ENCODE measurements around the gene MARK3.

MARK3 gene

DNA sequence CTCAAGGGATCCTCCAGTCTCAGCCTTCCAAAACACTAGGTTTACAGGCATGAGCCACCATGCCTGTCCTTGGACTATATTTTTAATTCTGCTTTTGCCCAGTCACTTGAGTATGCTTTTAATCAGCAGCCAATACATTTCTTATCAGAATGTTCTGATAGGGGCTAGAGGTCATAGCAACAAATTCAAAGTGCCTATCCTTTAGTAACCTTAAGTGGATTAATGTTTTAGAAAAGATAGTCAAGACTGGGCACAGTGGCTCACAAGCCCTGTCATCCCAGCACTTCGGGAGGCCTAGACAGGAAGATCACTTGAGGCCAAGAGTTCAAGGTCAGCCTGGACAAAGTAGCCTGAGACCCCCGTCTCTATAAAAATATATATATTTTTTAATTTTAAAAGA lies 100.3 kb downstream of the MARK3 start:
- H3K4me3 ChIP-seq (ENCODE audit: low read depth, low read length) = no peak overlapping the region

DNA sequence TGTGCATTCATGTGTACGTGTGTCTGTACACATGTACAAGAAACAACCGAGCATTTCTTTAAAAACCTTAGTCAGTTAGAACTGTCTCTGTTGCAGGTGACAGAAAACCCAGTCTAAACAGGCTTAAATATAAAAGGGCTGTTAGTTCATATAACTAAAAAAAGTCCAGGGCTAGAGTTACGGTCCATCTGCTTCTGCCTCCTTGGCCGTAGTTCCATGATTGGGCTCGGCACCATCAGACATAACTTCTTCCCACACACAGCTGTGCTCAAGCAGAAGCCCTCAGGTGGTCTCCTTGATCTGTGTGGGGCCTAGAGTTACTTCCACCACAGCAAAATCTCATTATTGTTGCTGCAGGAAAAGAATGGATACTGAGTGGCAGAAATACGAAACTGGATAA lies 102.9 kb downstream of the MARK3 start:
- no peak overlapping the region for H3K4me3 ChIP-seq (ENCODE audit: low read depth, low read length)

GRCh38 chr14:103488960-103489359 lies 103.7 kb downstream of the MARK3 start:
- no peak overlapping the region for H3K4me3 ChIP-seq (ENCODE audit: low read depth, low read length)

GRCh38 chr14:103489621-103490020 lies 104.4 kb downstream of the MARK3 start:
- H3K4me3 ChIP-seq (ENCODE audit: low read depth, low read length) = no peak overlapping the region

- no peak overlapping the region for H3K4me3 ChIP-seq (ENCODE audit: low read depth, low read length)
These were observed 106.5 kb downstream of the MARK3 start for GRCh38 chr14:103491691-103492090.

GRCh38 chr14:103492156-103492925 lies 107.1 kb downstream of the MARK3 start:
- no peak overlapping the region for H3K4me3 ChIP-seq (ENCODE audit: low read depth, low read length)

DNA sequence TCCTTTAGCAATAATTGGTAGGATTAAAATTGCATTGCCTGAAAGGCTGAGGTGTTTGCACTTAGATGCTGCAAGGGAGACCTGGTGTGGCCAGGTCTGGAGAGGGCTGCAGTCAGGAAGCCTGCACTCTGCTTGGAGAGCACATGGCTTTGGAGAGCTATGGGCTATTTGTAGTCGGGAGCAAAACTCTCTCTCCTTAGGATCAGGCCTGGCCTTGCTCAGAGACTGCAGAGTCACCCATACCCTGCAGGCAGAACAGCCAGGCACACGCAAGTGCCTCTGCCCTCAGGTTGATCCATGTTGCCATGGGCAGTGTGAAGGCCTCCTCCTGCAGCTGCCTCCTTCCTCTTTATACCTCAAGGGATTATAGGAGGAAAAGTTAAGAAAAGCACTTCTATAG lies 110.6 kb downstream of the MARK3 start:
- H3K4me3 ChIP-seq (ENCODE audit: low read depth, low read length) = no peak overlapping the region

DNA sequence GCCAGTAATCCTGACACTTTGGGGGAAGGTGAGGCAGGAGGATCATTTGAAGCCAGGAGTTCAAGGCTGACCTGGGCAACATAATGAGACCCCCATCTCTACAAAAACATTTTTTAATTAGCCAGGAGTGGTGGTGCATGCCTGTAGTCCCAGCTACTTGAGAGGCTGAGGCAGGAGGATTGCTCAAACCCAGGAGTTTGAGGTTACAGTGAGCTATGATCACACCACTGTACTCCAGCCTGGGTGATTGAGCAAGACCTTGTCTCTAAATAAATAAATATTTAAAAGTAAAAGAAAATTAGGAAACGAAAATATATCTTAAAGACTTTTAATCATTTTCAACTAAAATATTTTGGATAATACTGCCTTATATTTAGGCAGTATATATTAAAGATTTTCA lies 111.6 kb downstream of the MARK3 start:
- no peak overlapping the region for H3K4me3 ChIP-seq (ENCODE audit: low read depth, low read length)

DNA sequence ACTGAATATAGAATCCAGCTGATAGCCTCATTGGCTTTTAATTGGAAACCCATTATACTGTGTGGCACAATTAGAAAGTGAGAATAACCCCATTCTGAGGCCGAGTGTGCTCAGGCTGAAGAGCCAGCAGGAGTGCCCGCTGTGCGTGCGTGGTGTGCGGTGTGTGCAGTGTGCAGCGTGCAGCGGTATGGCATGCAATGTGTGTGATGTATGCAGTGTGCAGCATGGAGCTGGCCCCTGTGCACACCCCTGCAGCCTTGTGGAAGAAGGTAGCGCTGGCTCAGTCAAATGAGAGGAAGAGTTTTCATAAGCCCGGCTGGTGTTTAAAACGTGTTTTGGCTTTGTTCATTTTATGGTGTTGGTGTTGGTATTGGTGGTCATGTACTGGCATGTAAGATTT lies 114.5 kb downstream of the MARK3 start:
- no peak overlapping the region for H3K4me3 ChIP-seq (ENCODE audit: low read depth, low read length)

GRCh38 chr14:103500148-103500990 lies 115.2 kb downstream of the MARK3 start:
- no peak overlapping the region for H3K4me3 ChIP-seq (ENCODE audit: low read depth, low read length)

GRCh38 chr14:103501041-103501870 lies 116.0 kb downstream of the MARK3 start:
- H3K4me3 ChIP-seq (ENCODE audit: low read depth, low read length) = no peak overlapping the region

GRCh38 chr14:103501921-103502669 lies 116.9 kb downstream of the MARK3 start:
- no peak overlapping the region for H3K4me3 ChIP-seq (ENCODE audit: low read depth, low read length)

DNA sequence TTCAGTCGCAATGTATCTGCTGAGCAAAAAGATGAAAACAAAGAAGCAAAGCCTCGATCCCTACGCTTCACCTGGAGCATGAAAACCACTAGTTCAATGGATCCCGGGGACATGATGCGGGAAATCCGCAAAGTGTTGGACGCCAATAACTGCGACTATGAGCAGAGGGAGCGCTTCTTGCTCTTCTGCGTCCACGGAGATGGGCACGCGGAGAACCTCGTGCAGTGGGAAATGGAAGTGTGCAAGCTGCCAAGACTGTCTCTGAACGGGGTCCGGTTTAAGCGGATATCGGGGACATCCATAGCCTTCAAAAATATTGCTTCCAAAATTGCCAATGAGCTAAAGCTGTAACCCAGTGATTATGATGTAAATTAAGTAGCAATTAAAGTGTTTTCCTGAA lies 117.7 kb downstream of the MARK3 start:
- H3K4me3 ChIP-seq (ENCODE audit: low read depth, low read length) = no peak overlapping the region

DNA sequence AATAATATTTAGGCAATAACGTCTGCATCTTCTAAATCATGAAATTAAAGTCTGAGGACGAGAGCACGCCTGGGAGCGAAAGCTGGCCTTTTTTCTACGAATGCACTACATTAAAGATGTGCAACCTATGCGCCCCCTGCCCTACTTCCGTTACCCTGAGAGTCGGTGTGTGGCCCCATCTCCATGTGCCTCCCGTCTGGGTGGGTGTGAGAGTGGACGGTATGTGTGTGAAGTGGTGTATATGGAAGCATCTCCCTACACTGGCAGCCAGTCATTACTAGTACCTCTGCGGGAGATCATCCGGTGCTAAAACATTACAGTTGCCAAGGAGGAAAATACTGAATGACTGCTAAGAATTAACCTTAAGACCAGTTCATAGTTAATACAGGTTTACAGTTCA lies 118.1 kb downstream of the MARK3 start:
- no peak overlapping the region for H3K4me3 ChIP-seq (ENCODE audit: low read depth, low read length)

DNA sequence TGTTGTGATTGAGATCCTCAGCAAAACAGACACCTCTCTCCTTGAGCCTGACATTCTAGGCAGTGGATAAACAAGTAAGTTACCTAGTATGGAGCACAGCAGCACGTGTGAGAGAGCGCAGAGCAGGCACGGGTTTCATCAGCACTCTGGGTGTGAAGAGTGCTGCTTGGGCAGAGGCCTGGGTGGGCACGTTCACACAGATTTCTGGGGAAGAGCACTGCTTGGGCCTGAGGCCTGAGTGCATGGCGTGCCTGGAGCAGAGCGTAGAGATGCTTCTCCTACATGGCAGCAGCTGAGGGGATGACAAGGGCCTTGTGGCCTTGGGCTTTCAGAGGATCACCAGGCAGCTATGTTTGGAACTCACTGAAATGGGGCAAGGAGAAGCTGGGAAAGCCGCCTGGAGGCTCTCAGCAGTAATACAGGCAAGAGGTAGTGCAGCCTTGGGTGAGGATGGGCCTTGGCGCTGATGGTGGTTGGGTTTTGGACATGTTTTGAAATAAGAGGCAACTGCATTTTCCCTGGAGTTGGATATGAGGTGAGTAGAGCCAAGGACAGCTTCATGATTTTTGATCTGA lies 119.9 kb downstream of the MARK3 start:
- no peak overlapping the region for H3K4me3 ChIP-seq (ENCODE audit: low read depth, low read length)

DNA sequence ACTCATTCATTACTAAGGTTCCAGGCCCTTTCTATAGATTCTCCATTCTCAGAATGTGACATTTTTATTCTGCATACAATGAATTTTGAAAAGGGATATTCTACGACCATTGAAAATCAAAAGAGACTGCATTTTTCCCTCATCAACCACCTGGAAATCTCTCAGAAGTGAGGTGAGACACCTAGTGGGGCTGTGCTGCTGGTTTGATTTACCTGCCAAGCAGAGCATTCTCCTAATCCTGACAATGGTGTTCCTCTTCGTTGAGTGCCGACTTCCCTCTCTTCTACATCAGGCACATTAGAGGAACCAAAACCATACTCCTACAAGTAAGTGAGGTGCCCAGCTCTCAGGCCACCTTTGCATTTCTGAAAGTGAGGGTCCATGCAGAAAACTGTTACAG lies 122.5 kb downstream of the MARK3 start:
- H3K4me3 ChIP-seq (ENCODE audit: low read depth, low read length) = no peak overlapping the region

DNA sequence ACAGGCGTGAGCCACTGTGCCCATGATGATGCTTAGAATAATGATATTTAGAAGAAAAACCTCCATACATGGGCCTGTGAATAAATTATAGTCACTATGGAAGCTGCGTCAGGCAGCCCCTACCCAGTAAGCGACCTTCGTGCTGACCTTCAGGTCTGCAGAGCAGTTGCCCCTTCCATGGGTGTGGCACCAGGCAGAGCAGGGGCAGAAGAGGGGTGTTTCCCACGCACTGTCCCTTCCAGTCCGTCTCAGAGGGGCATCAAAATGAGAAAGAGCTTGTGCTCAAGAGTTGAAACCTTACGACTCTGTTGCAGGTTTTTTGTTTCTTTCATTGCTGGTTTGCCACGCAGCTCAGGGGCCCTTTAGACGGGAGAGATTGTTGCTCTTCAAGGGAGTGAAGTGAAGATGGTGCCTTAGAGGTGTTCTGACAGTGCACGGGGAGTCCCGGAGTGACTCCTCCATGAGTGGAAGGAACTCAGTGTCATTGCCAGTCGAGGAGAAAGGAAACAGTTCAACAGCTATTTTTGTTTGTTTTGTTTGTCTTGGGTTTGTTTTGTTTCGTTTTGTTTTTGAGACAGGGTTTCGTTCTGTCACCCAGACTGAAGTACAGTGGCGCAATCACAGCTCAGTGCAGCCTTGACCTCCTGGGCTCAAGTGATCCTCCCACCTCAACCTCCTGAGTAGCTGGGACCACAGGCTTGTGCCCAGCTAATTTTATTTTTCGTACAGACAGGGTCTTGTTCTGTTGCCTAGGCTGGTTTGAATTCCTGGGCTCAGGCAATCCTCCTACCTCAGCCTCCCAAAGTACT lies 123.5 kb downstream of the MARK3 start:
- H3K4me3 ChIP-seq (ENCODE audit: low read depth, low read length) = no peak overlapping the region

GRCh38 chr14:103509864-103510723 lies 124.9 kb downstream of the MARK3 start:
- no peak overlapping the region for H3K4me3 ChIP-seq (ENCODE audit: low read depth, low read length)
